HuH-7.5 (cell line): ENCODE measurements around the gene TICAM2.

Experiments
- DNase-seq: peaks from one replicate; pipeline ENCODE4 v3.0.0; 2011; ENCODE audit warnings: low spot score

TICAM2 gene

DNA sequence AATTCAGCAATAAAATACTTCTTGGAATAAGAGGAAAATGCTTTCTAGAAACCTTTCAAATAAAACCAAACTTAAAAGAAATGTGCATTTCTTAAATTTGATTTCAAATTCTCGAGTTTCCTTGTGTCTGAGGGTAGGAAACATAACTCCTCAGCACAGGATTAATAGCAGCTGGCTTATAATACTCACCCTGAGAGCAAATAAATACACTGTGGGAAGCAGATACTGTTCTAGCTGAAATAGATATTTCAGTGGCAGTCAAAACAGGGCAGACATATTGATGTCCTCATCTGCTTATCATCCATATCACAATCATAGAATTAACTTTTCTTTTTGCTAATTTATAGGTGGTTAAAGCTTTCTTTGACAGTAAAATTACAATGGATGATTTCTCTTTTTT lies 33.6 kb downstream of the TICAM2 start:
- DNase-seq: no peak

DNA sequence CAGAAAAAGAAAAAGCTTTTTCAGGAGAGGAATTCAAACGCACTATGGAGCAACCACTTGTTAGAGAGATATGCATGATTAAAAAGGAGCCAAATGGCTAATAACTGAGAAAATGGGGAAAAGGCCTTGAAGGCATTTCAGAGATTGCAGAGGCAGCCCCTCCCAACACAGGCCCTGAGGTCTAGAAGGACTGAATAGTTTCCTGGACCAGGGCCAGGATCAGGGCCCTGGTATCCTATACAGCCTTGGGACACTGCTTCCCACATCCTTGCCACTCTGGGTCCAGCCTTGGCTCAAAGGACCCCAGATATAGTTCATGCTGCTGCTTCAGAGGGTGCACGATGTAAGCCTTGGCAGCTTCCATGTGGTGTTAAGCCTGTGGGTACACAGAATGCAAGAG lies 37.0 kb downstream of the TICAM2 start:
- no peak for DNase-seq

DNA sequence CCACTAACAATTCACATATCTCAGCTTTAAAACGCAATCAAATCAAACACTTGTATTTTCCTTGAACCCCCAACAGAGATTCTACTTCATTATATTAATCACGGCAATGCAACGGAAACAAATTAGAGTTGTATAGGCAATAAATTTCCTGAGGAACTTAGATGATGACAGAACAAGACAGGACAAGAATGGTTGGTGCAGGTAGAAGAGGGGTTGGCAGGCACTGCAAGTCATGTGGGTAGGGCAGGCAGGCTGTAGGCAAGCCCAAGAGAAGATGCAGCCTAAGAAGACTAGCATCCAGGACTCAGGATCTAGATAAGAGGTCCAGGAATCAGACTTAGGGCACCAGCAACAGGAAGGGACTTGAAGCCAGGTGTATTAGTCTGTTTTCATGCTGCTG lies 41.1 kb downstream of the TICAM2 start:
- DNase-seq: no peak

DNA sequence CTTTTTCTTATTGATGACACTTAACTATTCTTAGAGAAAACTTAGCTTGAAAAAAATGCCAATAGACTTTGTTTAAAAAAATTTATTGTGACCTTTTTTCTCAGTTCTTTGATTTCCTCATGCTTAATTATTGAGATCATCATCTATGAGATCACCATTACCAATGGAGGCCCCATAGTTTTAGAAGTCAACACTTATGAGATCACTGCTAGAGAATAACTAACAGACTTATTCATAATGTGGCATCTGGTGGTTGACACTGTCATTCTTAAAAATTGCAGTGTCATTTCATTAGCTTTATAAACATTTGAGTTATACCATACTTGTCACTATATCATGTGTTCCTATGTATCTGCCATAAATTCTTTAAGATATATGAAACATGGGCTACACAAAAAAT lies 42.8 kb downstream of the TICAM2 start:
- no peak for DNase-seq

DNA sequence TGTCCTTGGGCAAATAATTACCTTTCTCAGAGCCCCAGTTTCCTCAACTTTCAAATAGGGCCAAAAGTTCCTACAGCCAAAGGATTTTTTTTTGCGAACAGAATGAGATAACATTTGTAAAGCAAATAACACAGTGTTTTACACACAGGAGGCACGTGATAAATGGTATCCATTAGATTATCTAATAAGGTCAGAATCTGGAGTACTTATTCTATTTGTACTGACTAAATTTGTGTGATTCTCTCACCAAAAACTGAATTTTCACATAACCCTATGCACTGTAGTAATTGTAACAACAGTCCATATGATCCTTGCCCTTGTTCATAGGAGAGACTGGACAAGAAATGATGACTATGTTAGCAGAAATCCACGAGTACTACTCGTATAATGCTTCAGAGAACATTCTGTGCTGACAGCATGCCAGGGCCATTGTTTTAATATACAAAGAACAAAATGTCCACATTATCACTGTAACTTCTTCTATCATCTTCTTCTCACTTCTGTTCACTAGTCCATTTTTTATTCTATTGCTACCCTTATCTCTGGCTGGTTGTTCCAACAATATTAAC lies 43.8 kb downstream of the TICAM2 start:
- DNase-seq: no peak

DNA sequence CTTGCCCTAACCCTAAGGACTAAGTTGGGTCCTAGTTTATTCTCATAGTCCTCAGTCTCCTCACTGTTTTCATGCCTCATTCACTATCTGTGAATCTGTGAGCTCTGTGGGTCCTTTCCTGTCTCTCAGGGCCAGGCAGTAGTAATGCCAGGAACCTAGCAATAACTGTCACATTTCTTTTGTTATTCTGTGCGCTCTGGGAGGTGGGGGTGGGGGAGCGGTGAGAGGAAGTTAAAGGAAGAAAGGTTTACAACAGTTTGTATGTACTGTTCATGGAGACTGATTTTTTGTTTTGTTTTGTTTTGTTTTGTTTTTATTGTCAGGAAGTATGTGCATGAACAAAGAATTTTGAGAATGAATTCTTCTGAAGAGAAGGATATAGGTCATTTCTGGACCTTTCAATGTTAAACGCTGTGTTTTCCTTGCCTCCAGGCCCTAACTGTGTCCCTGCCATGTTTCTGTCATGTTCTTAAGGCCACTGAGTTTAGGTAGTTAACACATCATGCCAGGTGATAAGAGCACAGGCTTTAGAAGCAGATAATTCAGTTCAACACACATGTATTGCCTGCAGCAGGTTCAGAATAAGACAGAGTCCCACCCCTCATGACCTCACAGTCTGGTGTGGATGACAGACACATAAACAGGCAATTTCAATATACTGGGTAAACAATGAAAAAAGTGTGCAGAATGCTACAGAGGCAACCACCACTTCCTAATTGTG lies 44.5 kb downstream of the TICAM2 start:
- DNase-seq: no peak

DNA sequence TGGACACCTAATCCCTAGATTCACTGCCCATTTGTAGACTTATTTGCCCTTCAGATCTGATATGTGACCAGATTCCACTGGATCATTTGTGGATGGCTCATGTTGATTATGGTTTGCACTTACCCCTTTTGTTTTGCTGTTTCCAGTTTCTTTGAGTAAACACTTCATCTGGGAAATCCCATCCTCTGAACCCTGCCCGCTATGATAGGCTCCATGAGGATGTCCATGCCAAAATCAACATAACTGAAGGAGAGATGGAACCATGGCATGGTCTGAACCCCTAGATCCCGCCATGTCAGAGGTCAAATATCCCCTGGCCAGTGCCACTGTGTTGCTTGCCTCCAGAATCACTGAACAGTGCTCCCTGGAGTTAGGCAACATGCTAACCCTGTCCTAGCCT lies 46.0 kb downstream of the TICAM2 start:
- no peak for DNase-seq

DNA sequence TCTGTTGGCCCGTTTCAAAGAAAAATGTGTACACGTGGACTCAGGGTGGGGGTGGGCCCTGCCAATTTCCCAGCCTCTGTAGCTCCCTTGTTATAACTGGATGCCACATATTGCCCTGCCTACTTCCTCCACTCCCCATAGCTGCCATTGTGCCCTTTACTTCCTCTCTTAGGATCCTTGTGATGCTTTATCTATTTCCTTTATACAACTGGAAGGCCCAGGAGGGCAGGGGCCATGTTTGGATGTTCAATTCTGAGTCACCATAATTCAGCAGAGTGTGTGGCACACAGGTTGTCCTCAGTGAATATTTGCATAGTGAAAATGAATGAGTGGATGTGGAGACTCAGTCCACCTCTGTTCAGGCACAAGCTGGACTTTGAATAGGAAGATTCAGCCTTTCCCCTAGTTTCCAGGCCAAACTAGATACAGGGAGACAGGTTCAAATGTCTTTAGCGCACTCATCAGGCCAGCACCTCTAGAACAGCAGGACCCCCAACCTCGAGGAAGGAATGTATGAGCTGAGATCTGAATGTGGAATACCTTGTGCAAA lies 47.1 kb downstream of the TICAM2 start:
- no peak for DNase-seq

DNA sequence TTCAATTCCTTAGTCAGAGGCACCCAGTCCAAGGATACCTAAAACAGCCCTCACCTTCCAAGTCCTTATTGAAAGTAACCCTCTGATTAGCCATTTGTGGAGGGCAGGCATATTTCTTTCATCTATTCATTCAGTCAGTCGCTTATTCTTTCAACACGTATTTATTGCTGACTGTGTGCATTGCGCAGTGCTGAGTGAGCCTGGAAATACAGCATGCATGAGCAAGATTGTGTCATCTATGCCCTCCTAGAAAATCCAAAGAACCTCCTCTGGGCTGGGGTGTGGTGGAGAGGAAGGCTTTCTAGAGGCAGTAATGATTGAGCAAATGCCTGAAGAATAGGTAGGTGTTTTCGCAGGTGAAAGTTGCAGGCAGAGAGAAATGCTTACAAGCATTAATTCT lies 49.2 kb downstream of the TICAM2 start:
- DNase-seq: no peak

DNA sequence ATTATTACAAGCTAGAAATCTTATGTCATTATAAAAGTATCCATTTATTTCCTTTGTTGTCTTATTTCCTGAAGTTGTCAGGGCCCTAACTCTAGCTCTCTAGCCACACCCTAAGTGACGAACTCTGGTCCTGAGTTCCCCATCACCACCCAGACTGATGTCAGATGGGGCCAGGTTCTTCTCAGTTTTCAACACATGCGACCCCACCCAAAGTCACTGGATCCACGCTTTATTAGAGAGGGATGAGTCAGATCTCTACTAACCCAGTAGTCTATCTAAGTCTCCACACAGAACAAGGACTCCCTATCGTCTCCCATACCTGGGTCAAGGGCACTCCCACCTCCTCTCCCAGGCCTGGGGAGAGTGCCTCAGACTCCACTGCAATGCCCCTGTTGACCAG lies 50.9 kb downstream of the TICAM2 start:
- no peak for DNase-seq

DNA sequence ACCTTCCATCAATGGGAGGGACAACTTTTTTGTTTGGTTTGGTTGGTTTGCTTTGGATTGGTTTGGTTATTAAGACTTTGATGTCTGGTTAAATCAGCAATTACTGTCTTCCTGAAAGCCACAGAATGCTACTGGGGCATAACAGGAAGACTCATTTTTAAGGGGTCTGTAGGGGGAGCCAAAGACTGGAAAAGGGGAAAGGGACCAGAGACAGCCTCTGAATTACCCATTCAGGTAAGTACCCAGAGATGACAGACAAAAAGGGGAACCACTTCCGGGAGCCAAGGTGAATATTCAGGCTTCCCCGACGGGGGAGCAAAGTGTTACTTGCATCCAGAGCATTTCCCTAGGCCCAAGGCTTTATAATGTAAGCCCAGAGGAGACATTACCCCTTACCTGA lies 53.1 kb downstream of the TICAM2 start:
- DNase-seq: no peak

DNA sequence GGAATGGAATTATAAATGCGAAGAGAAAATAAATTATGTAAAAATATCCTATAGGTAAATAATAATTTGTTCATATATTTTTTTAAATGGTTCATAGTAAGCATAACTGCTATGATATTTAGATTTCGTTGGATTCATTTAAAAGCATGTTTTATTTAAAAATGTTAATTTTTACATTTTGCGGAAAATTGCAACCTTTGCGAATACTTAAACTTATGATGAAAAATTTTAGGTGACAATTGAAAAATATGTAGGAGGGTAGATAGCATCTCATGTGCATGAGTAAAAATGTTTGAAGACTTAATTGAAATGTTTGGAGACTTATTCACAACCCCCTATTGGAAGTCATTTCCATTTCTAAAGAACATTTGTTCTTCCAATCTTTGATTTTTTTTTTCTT lies 53.6 kb downstream of the TICAM2 start:
- DNase-seq: no peak

DNA sequence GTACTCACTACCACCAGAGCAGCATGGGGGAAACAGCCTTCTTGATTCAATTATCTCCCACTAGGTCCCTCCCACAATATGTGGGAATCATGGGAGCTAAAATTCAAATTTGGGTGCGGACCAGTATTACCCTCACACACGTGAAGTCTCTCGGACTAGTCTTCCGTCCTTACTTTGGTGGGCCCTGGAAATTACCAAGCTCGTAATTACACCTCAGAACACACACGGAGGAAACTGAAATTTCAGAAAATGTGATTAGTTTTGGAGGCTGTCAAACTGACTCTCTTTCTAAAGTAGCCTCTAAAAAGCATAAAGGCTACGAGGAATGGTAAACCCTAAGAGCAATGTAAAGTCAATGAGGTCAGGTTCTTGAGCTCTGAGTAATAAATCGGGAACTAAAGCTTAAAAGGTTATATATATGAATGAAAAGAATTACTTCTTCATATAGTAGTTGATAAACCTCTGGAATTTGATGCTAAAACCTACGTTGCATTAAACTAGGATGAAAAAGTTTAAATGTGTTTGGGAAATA lies 56.9 kb downstream of the TICAM2 start:
- no peak for DNase-seq

DNA sequence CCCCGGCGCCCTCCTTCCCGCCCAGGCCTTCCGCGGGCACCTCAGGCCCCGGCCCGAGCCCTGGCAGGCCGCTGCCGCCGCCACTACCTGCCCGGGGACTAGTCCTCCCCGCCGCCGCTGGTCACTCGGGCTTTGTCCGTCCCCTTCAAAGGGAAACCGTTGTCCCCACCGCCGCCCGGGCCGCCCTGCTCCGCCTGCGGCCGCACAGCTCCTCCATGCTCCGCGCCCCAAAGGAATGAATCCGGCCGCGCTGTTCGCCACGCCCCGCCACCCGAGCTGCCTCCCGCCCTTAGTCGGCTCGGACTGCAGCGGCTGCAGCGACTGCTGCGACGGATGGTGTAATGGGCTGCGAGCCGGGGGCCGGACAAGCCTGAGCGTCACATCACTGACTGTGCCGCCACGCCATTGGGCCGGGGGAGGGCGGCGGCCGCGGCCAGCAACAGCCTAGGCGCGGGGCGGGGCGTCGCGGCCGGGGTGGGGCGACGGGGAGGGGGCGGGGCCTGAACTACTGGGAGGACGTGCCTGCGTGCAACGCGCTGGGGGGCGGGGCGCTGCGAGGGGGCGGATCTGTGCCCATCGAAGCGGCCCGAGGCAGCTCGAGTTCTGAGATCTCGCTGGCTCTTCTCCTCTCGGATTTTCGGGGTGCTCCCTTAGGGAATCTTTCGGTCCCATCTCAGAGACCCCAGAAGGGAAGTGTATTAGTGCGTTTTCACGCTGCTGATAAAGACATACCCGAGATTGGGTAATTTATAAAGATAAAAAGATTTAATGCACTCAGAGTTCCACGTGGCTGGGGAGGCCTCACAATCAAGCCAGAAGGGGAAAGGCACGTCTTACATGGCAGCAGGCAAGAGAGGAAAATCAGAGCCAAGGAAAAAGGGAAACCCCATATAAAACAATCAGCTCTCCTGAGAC lies 57.6 kb downstream of the TICAM2 start, which contains the start of gene FEM1C:
Gene FEM1C, minus strand, starts transcription at position 340 of the 915 bp plus-strand sequence. CDS start 1,282 bp downstream, outside the sequence.
- peak; percentile 73 for DNase-seq

DNA sequence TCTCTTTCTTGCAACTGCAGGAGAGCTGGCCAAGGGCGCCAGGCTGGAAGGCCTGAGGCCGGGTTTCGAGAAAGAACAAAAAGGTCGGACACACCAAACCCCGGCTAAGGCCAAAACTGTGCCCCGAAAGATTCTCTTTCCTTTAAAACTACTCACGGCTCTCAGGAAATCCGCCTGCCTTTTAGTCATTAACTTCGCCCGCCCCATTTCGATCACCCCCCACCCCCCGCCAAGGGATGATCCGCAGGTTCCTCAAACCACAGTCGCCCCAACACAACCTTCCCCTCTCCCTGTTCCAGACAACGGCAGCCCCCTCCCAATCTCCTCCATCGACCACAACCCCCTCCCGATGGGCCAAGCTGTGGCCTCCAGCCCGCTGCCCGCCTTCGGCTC lies 58.2 kb downstream of the TICAM2 start:
- no peak for DNase-seq

DNA sequence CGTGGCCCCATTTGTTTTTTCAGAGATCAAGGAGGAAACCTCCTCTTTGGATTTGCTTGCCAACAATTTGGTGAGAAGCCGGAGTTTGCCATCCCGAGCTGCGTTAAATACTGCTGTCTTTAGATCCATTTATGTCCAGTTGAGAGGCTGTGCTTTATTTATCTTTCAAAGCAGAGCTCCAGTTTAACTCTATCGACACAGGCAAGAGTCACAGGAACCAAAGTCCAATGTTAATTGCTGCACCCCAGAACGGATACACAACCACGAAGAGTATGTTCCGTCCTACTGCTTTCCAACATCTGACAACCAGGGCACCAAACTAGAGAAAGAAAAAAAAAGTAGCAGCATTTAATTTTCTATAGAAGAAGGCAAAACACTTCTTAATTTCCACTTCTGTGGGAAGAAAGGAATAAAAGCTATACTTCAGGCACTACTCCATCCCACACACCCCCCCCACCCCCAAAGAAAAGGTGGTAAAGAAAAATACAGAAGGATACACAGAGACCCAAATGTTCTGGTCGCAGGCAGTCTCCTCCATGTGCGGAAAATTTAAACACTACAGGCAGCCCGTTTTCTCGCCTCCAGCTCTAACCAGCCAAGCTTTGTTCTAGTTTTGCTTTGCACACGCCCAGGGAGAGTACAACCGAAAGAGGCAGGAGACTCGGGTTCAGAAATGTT lies 58.8 kb downstream of the TICAM2 start:
- DNase-seq: no peak

DNA sequence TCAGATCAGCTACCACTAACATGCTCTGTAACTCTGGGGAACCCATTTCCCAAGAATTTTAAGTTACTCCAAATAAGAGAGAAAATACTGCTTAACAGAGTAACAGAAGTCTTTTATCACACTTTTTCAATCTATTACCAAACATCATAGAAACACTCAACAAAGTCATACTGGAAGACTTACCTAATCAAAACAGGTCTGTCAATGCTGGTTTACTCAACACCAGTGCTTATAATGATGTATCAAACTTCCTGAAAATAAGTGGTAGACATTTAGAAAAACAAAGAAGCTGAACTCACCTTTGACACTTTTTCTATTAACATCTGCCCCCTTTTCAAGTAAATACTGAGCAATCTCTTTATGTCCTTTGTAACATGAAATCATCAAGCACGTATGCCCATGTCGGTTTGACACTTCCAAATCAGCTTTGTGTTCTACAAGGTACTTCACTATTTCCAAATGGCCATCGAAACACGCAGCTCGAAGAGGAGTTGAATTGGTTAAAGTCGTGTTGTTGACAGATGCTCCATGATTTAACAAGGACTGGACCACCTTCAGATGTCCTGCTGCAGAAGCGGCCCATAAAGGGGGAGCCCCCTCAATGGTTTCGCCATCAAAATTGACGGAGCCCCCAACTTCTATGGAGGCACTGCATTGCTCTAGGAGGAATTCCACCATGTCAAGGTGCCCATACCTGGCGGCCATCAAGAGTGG lies 59.5 kb downstream of the TICAM2 start:
- DNase-seq: no peak

DNA sequence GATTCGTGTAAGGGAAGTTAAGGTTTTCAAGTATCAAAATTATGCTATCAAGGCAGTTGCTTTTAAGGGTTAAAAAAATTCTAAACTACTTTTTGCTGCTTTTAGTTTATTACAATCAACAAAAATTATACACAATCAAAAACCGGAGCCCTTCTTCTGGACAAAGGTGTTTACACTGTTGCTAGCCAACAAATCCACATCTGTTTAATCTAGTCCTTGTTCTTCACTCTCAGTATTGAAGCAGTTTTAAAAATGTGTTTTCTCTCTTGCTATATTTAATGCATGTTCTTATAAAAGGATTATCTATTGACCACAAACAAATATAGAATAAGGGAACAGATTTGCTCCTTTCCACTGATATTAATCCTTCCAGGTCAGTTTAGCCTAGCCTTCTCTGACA lies 60.2 kb downstream of the TICAM2 start:
- DNase-seq: no peak

DNA sequence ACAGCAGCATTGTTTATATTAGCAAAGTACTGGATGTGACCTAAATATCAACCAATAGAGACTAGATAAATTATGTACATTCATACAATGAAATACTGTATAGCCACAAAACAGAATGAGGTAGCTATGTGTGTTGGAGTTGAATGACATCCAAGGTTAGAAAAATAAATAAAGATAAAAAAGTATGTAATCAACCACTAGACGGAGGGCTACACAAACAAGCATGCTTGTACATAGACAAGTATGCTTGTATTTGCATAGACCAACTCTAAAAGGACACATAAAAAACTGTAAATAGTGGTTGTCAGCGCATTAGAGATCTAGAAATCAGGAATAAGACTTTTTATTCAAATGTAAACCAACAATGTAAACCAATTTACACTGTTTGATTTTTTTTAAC lies 60.7 kb downstream of the TICAM2 start:
- DNase-seq: no peak

DNA sequence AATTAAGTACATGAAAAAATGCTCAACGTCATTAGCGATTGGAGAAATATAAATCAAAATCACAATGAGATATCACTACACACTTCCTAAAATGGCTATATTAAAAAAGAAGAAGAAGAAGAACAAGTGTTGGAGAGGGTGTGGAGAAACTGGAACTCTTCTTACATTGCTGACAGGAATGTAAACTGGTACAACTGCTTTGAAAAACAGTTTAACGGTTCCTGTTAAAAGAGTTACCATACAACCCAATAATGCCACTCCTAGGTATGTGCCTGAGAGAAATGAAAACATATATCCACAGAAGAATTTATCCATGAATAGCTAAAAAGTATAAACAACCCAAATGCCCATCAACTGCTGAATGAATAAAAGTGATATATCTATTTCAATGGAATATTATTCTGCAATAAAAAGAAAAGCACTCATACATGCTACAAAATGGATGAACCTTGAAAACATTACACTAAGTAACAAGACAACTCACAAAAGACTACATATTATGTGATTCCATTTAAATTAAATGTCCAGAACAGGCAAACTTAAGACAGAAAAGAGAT lies 66.7 kb downstream of the TICAM2 start:
- no peak for DNase-seq

DNA sequence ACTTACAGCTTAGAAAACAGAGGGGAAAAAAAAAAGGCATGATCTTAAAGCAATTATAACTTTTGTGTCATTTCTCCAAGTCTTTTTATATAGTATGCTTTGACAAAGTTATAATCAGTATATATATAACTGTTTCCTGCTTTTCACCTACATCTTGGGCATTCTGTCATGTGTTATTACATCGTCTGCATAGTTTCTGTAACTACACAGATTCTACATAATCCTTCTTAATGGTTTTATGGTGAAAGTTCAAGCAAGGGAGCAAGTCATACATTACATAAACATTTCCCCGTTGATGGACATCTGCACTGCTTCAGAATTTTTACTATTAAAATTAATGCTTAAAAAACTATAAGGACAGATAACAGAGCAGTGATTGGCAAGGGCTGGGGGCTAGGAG lies 69.8 kb downstream of the TICAM2 start:
- no peak for DNase-seq
